ENCODE data around the gene KTN1. TPM values are rescaled to one million over a fixed set of nuclear protein-coding genes. Genes with fewer than 3 reads are reported as not detected.

KTN1 gene
- polyA plus RNA-seq, 3 donors = 4.6 to 31.4 (median 17.9) TPM

DNA sequence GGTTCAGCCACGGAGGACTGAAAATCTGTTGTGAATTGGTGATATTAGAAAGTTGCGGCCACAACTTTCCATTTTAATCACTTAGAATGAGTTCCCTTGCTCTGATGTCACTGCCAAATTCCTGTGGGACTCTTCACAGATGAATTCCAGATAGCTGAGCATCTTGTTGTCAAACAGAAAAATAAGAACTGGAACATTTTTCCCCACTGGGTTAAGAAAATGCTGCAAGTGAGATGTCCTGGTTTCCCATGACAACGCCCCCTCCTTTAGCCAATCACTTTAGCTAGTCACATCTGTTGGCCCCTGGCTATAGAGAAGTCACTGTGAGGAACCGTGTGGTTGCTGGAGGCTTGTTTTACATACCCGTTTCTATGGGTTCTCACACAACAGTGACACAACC is 135.9 kb downstream of the KTN1 start:
- Histone ChIP-seq H4K20me1 (ENCODE audit: insufficient read depth, low read length) (no peaks in the 10 kb centered on the region), H3K4me1 (ENCODE audit: control insufficient read depth in 1 of 2, insufficient read depth in 2 of 2, low read length in 2 of 2) (peaks cover 18 to 22% of the 10 kb centered on the region in 2 donors), H3K4me2 (replicated peaks; ENCODE audit: extremely low read depth, low read length, poor library complexity, severe bottlenecking) (no peak overlapping the region), H3K36me3 (replicated peaks in 1 of 2; ENCODE audit: control insufficient read depth in 1 of 2, insufficient read depth in 2 of 2, low read length in 2 of 2) (no peaks in the 10 kb centered on the region), H3K27me3 (ENCODE audit: control insufficient read depth in 2 of 2, insufficient read depth in 2 of 2, low read length in 2 of 2) (no peaks in the 10 kb centered on the region), H2AFZ (ENCODE audit: insufficient read depth, low read depth, low read length, poor library complexity, severe bottlenecking) (no peak overlapping the region), H3K9me3 (replicated peaks in 1 of 2; ENCODE audit: control insufficient read depth in 1 of 2, insufficient read depth in 1 of 2, low read length in 2 of 2) (no peaks in the 10 kb centered on the region), H3K4me3 (replicated peaks in 1 of 3; ENCODE audit: low read depth in 2 of 3, low read length in 3 of 3) (no peak overlapping the region), H3K9ac (ENCODE audit: insufficient read depth, low read length, poor library complexity, severe bottlenecking) (no peak overlapping the region), H3K27ac (ENCODE audit: low read depth in 1 of 2, low read length in 2 of 2) (no peak overlapping the region), H3K79me2 (ENCODE audit: insufficient read depth, low read length) (no peaks in the 10 kb centered on the region)
- Mint-ChIP-seq H3K9me3 (peaks cover 0 to 6% (median 0%) of the 10 kb centered on the region in 7 donors), H3K4me3 (no peak overlapping the region), H3K36me3 (no peaks in the 10 kb centered on the region), H3K4me1 (peaks cover 28% of the 10 kb centered on the region), H3K27me3 (ENCODE audit: low read depth in 3 of 3) (peaks cover 0 to 2% (median 1%) of the 10 kb centered on the region in 3 donors), H3K27ac (peak overlapping the region in 2 of 7 donors; percentile 5 to 26)
- peak; percentile 1 to 26 (median 14) for DNase-seq
- intact Hi-C loops (cut with micrococcal nuclease) = no loop called here
- WGBS (ENCODE audit: insufficient coverage) = no CpG with 5 or more reads among the region's 5 CpGs
- TF ChIP-seq, protein P1, sequence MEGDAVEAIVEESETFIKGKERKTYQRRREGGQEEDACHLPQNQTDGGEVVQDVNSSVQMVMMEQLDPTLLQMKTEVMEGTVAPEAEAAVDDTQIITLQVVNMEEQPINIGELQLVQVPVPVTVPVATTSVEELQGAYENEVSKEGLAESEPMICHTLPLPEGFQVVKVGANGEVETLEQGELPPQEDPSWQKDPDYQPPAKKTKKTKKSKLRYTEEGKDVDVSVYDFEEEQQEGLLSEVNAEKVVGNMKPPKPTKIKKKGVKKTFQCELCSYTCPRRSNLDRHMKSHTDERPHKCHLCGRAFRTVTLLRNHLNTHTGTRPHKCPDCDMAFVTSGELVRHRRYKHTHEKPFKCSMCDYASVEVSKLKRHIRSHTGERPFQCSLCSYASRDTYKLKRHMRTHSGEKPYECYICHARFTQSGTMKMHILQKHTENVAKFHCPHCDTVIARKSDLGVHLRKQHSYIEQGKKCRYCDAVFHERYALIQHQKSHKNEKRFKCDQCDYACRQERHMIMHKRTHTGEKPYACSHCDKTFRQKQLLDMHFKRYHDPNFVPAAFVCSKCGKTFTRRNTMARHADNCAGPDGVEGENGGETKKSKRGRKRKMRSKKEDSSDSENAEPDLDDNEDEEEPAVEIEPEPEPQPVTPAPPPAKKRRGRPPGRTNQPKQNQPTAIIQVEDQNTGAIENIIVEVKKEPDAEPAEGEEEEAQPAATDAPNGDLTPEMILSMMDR (IDR thresholded peaks at IDR 0.05) = no peak

DNA sequence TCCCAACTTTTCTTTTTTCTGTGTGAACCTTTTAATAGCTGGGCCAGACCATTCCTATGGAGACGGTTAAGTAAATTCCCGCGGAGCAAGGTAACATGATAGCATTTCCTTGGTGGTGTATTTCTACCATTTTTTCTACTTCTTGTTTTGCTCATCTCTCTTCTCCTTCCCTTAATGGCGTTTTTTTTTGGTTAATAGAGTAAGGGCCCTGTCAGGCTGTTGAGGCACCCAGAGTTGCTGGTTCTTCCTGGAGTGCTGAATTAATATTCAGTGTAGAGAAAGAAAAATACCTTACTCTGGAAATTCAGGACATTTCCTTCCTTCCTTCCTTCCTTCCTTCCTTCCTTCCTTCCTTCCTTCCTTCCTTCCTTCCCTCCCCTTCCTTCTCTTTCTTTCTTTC is 137.6 kb downstream of the KTN1 start:
- no peak overlapping the region for H3K27ac ChIP-seq (ENCODE audit: low read depth in 1 of 2, low read length in 2 of 2)
- H2AFZ ChIP-seq (ENCODE audit: insufficient read depth, low read depth, low read length, poor library complexity, severe bottlenecking) = no peak overlapping the region
- Mint-ChIP-seq H3K27ac (no peak overlapping the region), H3K4me1 (peaks cover 23% of the 10 kb centered on the region), H3K4me3 (no peak overlapping the region), H3K9me3 (peaks cover 0 to 2% (median 0%) of the 10 kb centered on the region in 7 donors), H3K36me3 (no peaks in the 10 kb centered on the region), H3K27me3 (ENCODE audit: low read depth in 3 of 3) (peaks cover 0 to 1% (median 0%) of the 10 kb centered on the region in 3 donors)
- H3K9ac ChIP-seq (ENCODE audit: insufficient read depth, low read length, poor library complexity, severe bottlenecking) = no peak overlapping the region
- no peaks in the 10 kb centered on the region for H3K36me3 ChIP-seq (replicated peaks in 1 of 2; ENCODE audit: control insufficient read depth in 1 of 2, insufficient read depth in 2 of 2, low read length in 2 of 2)
- H3K4me2 ChIP-seq (replicated peaks; ENCODE audit: extremely low read depth, low read length, poor library complexity, severe bottlenecking) = no peak overlapping the region
- no peak overlapping the region for H3K4me3 ChIP-seq (replicated peaks in 1 of 3; ENCODE audit: low read depth in 2 of 3, low read length in 3 of 3)
- H3K79me2 ChIP-seq (ENCODE audit: insufficient read depth, low read length) = no peaks in the 10 kb centered on the region
- no peaks in the 10 kb centered on the region for H4K20me1 ChIP-seq (ENCODE audit: insufficient read depth, low read length)
- no peak for DNase-seq
- no peaks in the 10 kb centered on the region for H3K9me3 ChIP-seq (replicated peaks in 1 of 2; ENCODE audit: control insufficient read depth in 1 of 2, insufficient read depth in 1 of 2, low read length in 2 of 2)
- peaks cover 13 to 16% of the 10 kb centered on the region in 2 donors for H3K4me1 ChIP-seq (ENCODE audit: control insufficient read depth in 1 of 2, insufficient read depth in 2 of 2, low read length in 2 of 2)
- no CpG with 5 or more reads among the region's 4 CpGs for WGBS (ENCODE audit: insufficient coverage)
- intact Hi-C loops (cut with micrococcal nuclease) = no loop called here
- no peaks in the 10 kb centered on the region for H3K27me3 ChIP-seq (ENCODE audit: control insufficient read depth in 2 of 2, insufficient read depth in 2 of 2, low read length in 2 of 2)
- TF ChIP-seq, protein P1 (IDR thresholded peaks at IDR 0.05) = no peak

All from CD14-positive monocyte (primary cell).